Mammary microvascular endothelial cell (primary cell): ENCODE measurements around the gene OR9A4. TPM values are rescaled to one million over a fixed set of nuclear protein-coding genes. Genes with fewer than 3 reads are reported as not detected.

Experiments
- total RNA-seq: library from RNA; depleted of rRNA; stranded (reverse); fragments of >200 nt; gene quantifications from 2 replicates; pipeline ENCODE4 v1.2.3, GENCODE V29; 2015

The OR9A4 gene, protein sequence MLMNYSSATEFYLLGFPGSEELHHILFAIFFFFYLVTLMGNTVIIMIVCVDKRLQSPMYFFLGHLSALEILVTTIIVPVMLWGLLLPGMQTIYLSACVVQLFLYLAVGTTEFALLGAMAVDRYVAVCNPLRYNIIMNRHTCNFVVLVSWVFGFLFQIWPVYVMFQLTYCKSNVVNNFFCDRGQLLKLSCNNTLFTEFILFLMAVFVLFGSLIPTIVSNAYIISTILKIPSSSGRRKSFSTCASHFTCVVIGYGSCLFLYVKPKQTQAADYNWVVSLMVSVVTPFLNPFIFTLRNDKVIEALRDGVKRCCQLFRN
- not detected in 2 replicates for total RNA-seq

DNA sequence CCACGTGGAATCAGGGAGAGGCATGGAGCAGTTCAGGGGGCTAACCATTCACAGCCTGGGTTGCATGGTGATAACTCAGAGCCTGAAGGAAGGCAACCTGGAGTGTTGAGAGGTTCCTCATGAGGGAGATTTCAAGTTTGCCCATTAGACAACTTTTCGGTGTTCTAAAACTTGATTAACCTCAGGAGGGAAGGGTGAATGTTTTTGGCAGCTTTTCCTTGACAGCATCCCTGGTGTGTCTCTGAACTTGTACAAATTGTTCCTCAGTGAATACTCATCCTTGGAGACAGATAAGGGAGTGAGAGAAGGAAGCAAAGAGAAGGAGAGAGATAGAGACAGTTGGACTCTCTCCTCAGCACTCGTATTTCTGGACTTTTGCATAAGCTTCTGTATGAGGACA lies at the start of gene OR9A4:
Gene OR9A4 (plus strand): TSS at position 301 of the 400 bp plus-strand sequence. CDS start 2,477 bp downstream, outside the sequence.

DNA sequence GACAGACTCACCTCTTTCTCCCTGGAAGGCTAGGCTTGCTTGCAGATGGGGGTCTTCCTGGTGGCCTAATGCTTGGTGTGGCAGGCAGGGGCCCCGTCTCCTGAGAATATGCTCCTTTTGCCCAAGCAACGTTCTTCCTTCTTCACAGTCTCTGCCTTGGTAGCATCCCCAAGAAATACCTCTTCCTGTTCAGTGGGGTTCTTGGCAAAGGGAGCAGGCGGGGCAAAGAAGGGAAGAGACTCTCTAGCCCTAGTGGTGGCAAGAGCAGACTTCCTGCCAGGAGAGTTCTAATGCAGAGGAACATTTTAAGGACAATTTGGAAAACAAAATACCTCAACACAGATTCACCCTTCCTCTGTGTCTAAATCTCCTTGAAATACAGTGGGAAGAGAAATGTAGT lies 30.6 kb downstream of the OR9A4 start, which contains the start of gene CLEC5A:
Gene CLEC5A (minus strand): TSS at position 179 of the 400 bp plus-strand sequence. CDS start 682 bp downstream, outside the sequence.

Other genes starting within 250 kb of the OR9A4 start
- 10.9 and 12.7 TPM in 2 replicates for gene DENND11, start 214.2 kb upstream of the OR9A4 start, total RNA-seq
- not detected in 2 replicates for gene WEE2, start 208.0 kb upstream of the OR9A4 start, total RNA-seq
- 246 and 316 TPM in 2 replicates for gene SSBP1, start 178.0 kb upstream of the OR9A4 start, total RNA-seq
- gene TAS2R3, start 152.3 kb upstream of the OR9A4 start, total RNA-seq = not detected in 2 replicates
- gene TAS2R4, start 139.7 kb upstream of the OR9A4 start, total RNA-seq = not detected in 2 replicates
- gene TAS2R5, start 126.2 kb upstream of the OR9A4 start, total RNA-seq = 0.10 TPM in 1 of 2 replicates, not detected in the other
- not detected in 2 replicates for gene PRSS37, start 74.9 kb upstream of the OR9A4 start, total RNA-seq
- gene CLEC5A, start 30.6 kb downstream of the OR9A4 start, total RNA-seq = not detected in 2 replicates
- not detected in 2 replicates for gene TAS2R38, start 57.4 kb downstream of the OR9A4 start, total RNA-seq
- gene MGAM, start 79.5 kb downstream of the OR9A4 start, total RNA-seq = under 0.01 and 0.13 TPM in 2 replicates
- not detected in 2 replicates for gene MGAM2, start 195.3 kb downstream of the OR9A4 start, total RNA-seq